IPS-20b (cell line): ENCODE data around the gene SHISA4.
"Not testable (repeated sequence)": the region's sequence is repeated elsewhere in the genome, so short reads cannot be mapped to it uniquely, and the experiment has no call there.

Source experiments
- H3K27ac ChIP-seq: one replicate; pipeline ENCODE4 v1.5.1; 2013; ENCODE audit warnings: low read length
- H3K27me3 ChIP-seq: 2 replicates; pipeline ENCODE4 v1.6.1; 2013; ENCODE audit warnings: mild to moderate bottlenecking, low read length, inconsistent platforms; ENCODE audit not compliant: insufficient read depth
- H3K36me3 ChIP-seq: 2 replicates; pipeline ENCODE4 v1.6.1; 2013; ENCODE audit warnings: low read depth, mild to moderate bottlenecking, inconsistent platforms, low read length, moderate library complexity; ENCODE audit not compliant: insufficient read depth
- H3K4me1 ChIP-seq: 2 replicates; pipeline ENCODE4 v1.6.1; 2013; ENCODE audit warnings: mild to moderate bottlenecking, control low read depth, inconsistent platforms, low read length, moderate library complexity; ENCODE audit not compliant: insufficient read depth
- H3K4me3 ChIP-seq: 2 replicates; pipeline ENCODE4 v1.5.1; 2013; ENCODE audit warnings: mild to moderate bottlenecking, low read length, inconsistent platforms
- H3K9ac ChIP-seq: 2 replicates; pipeline ENCODE4 v1.6.1; 2013; ENCODE audit warnings: low read depth, mild to moderate bottlenecking, inconsistent platforms, low read length, moderate library complexity
- H3K9me3 ChIP-seq: 2 replicates; pipeline ENCODE4 v1.6.1; 2013; ENCODE audit warnings: mild to moderate bottlenecking, low read depth, low read length, inconsistent platforms; ENCODE audit not compliant: insufficient read depth

SHISA4 gene

DNA sequence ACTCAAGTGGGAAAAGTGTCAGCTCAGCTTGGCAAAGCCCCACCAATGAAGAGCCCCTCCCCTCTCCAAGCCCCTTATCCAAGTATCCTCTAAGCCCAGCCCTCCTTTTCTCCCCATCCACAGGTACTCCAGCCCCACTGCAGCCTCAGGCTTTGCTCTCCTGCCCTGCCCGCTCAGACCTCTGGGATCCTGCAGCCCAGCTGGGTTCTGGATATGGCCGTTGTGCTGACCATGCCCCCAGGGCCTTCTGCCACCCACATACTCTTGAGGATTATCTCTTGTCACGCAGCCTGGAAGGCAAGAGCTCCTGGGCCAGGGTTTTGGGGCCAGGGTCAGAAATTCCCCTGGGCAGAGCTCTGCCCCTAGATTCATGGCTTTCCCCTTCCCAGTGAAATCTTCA is 4.7 kb downstream of the SHISA4 start:
- no peaks in the 10 kb centered on the region for H3K36me3 ChIP-seq
- H3K27me3 ChIP-seq = peaks cover 21% of the 10 kb centered on the region
- H3K9me3 ChIP-seq = no peaks in the 10 kb centered on the region
- H3K4me1 ChIP-seq = peaks cover 17% of the 10 kb centered on the region
- no peak overlapping the region for H3K4me3 ChIP-seq
- H3K9ac ChIP-seq = no peak overlapping the region
- no peak overlapping the region for H3K27ac ChIP-seq

DNA sequence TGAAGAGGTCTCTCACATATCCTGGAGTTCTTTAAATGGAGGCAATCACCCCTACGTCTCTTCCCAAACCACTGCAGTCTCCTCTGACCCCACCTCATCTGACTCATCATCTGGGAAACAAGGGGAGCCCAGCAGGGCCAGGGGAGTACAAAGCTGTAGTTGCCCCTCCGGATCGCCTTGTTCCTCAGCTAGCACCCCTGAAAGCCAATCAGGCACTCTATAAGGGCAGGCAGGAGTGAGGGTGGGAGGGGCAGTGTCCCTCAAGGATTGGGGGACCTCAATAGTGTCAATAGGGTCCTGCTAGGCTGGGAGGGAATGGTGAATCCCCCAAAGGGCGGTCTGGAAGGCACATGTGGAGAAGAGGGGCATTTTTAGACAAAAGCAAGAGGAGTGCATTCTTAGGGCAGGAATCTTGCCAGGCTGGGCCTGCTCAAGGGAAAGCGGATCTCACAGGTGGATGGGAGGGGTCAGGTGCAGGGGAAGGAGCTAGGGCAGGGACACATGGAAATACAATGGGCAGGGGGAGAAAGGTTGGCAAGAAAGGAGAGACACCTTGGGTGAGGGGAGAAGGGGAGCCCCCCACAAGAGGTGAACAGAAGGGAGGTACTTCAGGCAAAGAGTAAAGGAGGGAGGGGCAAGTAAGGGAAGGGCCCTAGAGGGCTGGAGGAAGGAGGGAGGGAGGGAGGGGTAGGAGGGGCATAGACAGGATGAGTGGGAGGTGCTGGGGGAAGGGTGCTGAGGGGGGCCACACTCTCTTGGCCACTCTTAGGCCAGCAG is 5.8 kb downstream of the SHISA4 start:
- Histone ChIP-seq H3K27ac (no peak overlapping the region), H3K36me3 (no peaks in the 10 kb centered on the region), H3K9ac (peak overlapping the region; percentile 21; the same call in 1 of the 2 replicates), H3K27me3 (peaks cover 12% of the 10 kb centered on the region), H3K9me3 (no peaks in the 10 kb centered on the region), H3K4me3 (no peak overlapping the region), H3K4me1 (peaks cover 15% of the 10 kb centered on the region)

DNA sequence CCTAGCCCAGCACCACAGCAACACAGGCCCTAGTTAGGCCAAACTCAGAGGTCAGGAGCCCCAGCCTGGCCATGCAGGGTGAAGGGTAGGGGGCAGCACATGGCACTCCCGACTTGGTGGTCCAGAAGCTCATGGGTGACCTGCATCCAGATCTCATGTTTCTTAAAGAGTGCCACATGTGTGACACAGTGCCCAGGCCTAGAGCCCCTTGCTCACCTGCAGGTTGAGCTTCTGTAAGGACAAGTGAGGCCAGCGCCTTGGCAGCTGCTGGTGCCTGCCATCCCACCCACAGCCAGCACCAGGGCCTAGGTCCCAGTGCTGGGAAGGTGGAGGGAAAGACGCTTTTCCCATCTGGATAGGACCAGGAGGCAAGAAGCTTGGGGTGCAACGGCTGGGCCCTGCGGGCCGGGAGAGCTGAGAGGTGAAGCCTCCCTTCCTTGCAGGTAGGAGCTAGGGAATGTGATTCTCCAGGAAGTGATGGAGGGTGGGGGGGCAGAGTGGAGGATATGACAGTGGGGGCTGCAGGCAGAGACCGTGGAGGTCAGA is 6.5 kb downstream of the SHISA4 start:
- H3K27ac ChIP-seq = peak overlapping the region; percentile 40
- H3K9me3 ChIP-seq = no peaks in the 10 kb centered on the region
- peaks cover 14% of the 10 kb centered on the region for H3K4me1 ChIP-seq
- H3K36me3 ChIP-seq = no peaks in the 10 kb centered on the region
- H3K9ac ChIP-seq = no peak overlapping the region
- H3K27me3 ChIP-seq = peaks cover 5% of the 10 kb centered on the region
- no peak overlapping the region for H3K4me3 ChIP-seq

DNA sequence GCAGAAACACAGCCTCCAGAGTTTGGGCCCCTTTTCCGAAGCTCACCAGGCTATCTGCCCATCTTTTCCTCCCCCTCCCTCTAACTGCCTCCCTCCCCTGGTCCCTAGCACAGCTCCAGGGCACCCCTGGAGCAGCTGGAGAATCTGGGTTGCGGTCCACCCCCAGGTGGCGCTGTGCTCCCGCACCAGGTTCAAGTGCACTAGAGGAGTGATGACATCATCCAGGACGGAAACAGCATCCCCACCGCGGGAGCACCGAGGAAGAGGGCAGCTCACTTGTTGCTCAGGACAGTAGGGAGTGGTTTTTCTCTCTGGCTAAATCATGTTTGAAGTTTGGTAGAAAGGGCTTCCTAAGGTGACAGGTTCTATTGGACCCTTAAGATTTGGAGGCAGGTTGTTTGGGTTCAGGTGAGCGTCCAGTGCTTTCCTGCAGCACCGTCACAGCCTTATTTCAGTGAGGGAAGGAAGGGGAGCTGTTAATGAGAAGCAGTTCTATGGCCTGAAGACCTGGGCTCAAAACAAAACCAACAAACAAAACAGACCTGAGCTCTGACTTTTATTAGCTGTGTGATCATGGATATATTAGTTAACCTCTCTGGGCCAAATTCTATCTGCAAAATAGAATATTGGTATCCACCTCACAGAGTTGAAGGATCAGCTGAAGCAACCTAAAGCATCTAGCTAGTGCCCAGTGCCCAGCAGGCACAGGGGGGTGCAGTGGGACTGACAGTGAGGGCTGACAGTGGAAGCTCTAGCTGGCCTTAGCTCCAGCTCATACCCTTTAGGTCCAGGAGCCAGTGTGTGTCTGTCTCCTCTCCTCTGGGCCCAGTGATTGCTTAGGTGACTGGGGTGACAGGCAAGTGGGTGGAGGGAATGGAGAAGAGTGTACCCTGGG is 7.5 kb downstream of the SHISA4 start:
- Histone ChIP-seq H3K27me3 (no peaks in the 10 kb centered on the region), H3K27ac (no peak overlapping the region), H3K36me3 (no peaks in the 10 kb centered on the region), H3K4me1 (peaks cover 14% of the 10 kb centered on the region), H3K9me3 (no peaks in the 10 kb centered on the region), H3K9ac (peak overlapping the region; percentile 43; the same call in 1 of the 2 replicates), H3K4me3 (peak overlapping the region; percentile 28; the same call in 1 of the 2 replicates)

DNA sequence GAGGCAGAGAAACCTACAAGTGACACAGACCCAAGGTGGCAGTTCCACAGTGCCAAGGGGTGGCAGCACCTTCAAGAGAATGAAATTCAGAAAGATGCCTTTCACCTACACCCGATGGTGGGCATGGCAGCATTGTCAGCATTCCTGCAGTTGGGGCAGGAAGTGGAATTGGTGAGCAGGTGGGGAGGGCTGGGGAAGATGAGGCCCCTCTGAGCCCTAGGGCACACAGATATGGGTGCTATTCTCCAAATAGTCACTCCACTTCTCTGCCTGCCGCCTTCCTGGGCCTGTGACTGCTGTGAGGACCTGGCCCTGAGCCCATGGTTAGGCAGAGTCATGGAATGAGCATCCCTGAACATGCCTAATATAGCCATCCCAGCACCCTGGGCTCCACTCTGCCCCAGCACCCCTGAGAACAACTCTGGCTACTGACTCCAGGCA is 8.3 kb downstream of the SHISA4 start:
- H3K9ac ChIP-seq = no peak overlapping the region
- no peaks in the 10 kb centered on the region for H3K36me3 ChIP-seq
- H3K27ac ChIP-seq = no peak overlapping the region
- peaks cover 14% of the 10 kb centered on the region for H3K4me1 ChIP-seq
- no peaks in the 10 kb centered on the region for H3K9me3 ChIP-seq
- H3K27me3 ChIP-seq = no peaks in the 10 kb centered on the region
- H3K4me3 ChIP-seq = no peak overlapping the region

DNA sequence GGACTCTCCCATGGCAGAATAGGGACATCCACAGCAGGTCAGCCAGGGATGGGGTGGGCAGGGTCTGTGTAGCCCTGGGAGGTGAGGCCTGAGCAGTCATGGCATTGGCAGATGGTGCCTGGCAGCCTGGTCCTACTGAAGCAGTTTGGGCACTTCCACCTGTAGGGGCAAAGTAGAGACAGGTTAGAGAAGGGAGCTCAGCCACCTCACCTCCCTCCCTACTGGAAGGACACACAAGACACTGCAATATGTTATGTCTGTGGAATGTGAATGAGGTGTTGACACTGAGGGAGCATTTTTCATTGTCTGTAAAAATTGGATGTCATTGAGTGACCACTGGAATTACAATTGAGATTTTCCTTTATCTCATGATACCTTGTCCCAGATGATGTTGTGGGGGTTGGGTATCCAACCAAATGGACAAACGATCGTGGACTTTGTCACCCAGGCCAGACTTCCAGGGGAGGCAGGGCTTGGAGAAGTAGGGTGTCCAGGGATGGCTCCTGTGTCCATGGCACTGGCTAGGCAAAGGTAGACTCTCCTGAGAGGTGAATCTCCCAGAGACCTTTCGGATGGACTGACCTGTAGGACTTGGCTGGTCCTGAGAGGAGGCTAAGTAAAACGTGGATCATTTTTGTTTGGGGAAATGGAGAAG is 9.7 kb downstream of the SHISA4 start:
- H3K36me3 ChIP-seq = no peaks in the 10 kb centered on the region
- no peak overlapping the region for H3K4me3 ChIP-seq
- no peaks in the 10 kb centered on the region for H3K27me3 ChIP-seq
- H3K9me3 ChIP-seq = no peaks in the 10 kb centered on the region
- H3K4me1 ChIP-seq = peaks cover 14% of the 10 kb centered on the region
- H3K9ac ChIP-seq = no peak overlapping the region
- no peak overlapping the region for H3K27ac ChIP-seq

DNA sequence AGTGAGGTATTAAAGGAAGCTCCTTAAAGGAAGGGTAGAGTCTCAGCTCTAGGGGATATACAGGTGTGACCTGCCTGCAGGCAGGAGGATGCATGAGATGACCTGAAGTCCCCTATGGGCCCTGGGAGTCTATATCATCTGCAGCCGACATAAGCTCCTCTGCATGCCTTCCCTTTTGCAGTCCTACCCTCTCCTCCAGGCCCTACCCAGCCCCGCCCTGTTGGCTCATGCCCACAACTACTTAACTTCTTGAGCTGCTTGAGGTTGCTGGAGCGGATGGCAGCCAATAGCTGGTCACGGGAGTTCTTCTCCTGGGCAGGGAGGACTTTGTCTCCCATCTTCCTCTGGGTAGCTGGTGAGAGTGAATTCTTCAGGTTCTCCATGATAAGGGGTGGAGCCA is 10.3 kb downstream of the SHISA4 start:
- Histone ChIP-seq H3K9ac (no peak overlapping the region), H3K4me3 (no peak overlapping the region), H3K36me3 (no peaks in the 10 kb centered on the region), H3K9me3 (no peaks in the 10 kb centered on the region), H3K27me3 (no peaks in the 10 kb centered on the region), H3K27ac (no peak overlapping the region), H3K4me1 (peaks cover 12% of the 10 kb centered on the region)

DNA sequence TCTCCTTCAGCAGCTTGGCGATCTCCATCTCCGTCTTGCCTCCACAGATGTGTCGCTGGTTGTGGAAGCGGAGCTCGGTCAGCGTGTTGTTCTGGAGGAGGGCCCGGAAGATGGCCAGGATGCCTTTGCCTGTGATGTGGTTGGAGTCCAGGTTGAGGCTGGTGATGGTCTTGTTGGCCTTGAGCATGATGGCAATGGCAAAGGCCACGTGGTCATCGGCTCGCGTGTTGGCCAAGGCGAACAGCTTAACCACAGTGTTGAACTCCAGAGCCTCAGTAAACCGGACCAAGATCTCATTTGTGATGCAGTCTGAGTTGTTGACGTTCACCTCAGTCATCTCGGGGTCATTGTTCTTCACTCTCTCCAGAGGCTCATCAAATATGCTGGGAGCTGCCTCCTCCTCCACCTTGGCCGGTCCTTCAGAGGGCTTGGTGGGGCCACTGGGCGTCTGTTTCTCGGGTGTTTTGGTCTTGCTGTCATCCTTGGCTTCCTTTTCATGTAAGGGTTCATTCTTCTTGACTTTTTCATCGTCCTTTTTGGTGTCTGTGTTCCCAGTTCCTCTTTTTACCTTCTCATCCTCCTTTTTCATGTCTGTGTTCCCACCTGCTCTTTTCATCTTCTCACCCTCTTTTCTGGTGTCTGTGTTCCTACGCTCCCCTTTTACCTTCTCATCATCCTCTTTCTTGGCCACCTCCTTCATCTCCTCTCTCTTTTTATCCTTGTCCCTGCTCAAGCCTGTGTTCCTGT is 11.2 kb downstream of the SHISA4 start:
- Histone ChIP-seq H3K9ac (no peak overlapping the region), H3K4me1 (peaks cover 4% of the 10 kb centered on the region; the same call in 1 of the 2 replicates), H3K9me3 (no peaks in the 10 kb centered on the region), H3K27me3 (no peaks in the 10 kb centered on the region), H3K4me3 (no peak overlapping the region), H3K36me3 (no peaks in the 10 kb centered on the region), H3K27ac (no peak overlapping the region)

DNA sequence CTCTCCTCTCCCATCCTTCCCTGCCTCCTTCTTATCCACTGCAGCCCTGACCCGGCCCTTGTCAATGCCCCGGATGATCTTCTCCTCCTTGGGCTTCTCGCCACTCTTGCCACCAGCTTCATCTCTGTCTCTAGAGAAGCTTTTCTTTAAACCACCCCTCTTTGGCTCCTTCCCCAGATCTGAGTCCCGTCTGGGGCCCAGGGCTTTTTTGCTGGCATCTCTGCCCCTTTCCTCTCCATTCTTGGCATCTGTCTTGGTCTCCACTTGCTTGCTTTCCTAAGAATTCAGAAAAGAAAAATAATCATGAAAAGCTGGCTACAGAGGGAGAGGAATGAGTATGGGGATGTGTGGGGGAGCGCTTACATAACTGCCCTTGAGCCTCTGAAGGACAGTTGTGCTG is 11.8 kb downstream of the SHISA4 start:
- H3K36me3 ChIP-seq = no peaks in the 10 kb centered on the region
- no peak overlapping the region for H3K9ac ChIP-seq
- no peaks in the 10 kb centered on the region for H3K27me3 ChIP-seq
- peaks cover 4% of the 10 kb centered on the region; the same call in 1 of the 2 replicates for H3K4me1 ChIP-seq
- H3K9me3 ChIP-seq = no peaks in the 10 kb centered on the region
- H3K4me3 ChIP-seq = no peak overlapping the region
- H3K27ac ChIP-seq = no peak overlapping the region

DNA sequence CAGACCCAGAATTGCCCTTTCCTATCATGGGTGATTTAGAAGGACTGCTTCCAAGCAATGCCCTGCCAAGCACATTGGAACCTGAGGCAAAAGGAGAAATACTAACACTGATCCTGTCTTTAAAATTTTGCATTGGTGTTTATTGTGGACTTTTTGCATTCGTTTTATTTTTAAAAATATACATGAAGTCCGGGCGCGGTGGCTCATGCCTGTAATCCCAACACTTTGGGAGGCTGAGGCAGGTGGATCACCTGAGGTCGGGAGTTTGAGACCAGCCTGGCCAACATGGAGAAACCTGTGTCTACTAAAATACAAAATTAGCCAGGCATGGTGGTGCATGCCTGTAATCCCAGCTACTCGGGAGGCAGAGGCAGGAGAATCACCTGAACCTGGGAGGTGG is 12.3 kb downstream of the SHISA4 start:
- not testable (repeated sequence) for H3K4me3 ChIP-seq, H3K9me3 ChIP-seq, H3K4me1 ChIP-seq, H3K36me3 ChIP-seq, H3K27me3 ChIP-seq, H3K9ac ChIP-seq, H3K27ac ChIP-seq

DNA sequence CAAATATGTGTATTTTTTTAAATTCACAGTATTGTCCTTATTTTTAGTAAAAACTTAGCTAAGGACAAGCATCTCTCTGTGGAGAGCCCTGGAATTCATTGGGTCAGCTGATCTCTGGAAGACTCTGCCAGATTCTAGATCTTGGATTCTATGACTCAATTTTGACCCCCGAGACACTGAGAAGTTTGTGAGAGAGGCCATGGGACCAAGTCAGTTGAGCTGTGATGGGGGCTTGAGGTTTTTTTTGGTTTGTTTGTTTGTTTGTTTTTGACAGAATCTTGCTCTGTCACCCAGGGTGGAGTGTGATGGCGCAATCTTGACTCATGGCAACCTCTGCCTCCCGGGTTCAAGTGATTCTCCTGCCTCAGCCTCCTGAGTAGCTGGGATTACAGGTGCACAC is 13.5 kb downstream of the SHISA4 start:
- Histone ChIP-seq H3K36me3 (no peaks in the 10 kb centered on the region), H3K9ac (no peak overlapping the region), H3K4me1 (no peaks in the 10 kb centered on the region), H3K9me3 (no peaks in the 10 kb centered on the region), H3K27ac (no peak overlapping the region), H3K4me3 (no peak overlapping the region), H3K27me3 (no peaks in the 10 kb centered on the region)
